ENCODE results near the gene NOX5. TPM values are rescaled to one million over a fixed set of nuclear protein-coding genes. Genes with fewer than 3 reads are reported as not detected.

Gene NOX5
- total RNA-seq, 1 experiment from 2014 or later = not detected

DNA sequence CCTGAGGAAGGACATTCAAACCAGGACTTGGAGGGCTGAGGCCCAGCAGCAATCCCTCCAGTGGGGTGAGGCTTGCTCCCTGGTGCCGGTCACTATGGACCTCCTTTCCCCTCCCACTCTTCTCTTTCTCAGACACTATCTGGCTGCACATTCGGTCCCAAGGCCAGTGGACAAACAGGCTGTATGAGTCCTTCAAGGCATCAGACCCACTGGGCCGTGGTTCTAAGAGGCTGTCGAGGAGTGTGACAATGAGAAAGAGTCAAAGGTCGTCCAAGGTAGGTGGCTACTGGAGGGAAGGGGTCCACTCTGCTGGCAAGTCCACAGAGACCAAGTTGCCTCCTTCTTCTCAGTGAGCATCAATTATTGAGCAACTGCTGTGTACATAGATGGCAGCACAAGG lies 28.0 kb downstream of the NOX5 start:
- no peaks in the 10 kb centered on the region for H3K27me3 ChIP-seq (ENCODE audit: control insufficient read depth, insufficient read depth, low read length)
- H3K4me3 ChIP-seq (ENCODE audit: insufficient read depth, low read depth, low read length) = no peak overlapping the region
- DNase-seq = no peak
- H3K36me3 ChIP-seq (replicated peaks; ENCODE audit: control insufficient read depth, insufficient read depth, low read length) = no peaks in the 10 kb centered on the region

DNA sequence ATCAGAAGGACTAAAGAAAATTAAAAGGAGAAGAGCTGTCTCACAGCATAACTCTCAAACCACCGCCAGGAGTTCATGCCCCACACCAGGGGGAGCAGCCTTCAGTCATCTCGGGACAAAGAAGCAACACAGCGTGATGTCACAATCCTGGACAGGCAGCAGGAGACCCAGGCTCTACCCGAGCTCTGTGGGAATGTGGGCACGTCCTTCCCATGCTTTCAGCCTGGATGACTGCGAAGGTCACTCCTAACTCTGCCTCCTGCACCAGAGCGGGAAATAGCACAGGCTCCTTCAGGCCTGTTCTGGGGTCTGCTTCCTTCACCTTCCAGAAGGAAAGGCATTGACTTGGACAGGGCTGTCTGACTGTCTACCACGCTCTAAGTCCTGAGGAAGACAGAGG lies 31.3 kb downstream of the NOX5 start:
- Histone ChIP-seq H3K36me3 (replicated peaks; ENCODE audit: control insufficient read depth, insufficient read depth, low read length) (no peaks in the 10 kb centered on the region), H3K4me3 (ENCODE audit: insufficient read depth, low read depth, low read length) (no peak overlapping the region), H3K27me3 (ENCODE audit: control insufficient read depth, insufficient read depth, low read length) (no peaks in the 10 kb centered on the region)
- peak; percentile 57 for DNase-seq

DNA sequence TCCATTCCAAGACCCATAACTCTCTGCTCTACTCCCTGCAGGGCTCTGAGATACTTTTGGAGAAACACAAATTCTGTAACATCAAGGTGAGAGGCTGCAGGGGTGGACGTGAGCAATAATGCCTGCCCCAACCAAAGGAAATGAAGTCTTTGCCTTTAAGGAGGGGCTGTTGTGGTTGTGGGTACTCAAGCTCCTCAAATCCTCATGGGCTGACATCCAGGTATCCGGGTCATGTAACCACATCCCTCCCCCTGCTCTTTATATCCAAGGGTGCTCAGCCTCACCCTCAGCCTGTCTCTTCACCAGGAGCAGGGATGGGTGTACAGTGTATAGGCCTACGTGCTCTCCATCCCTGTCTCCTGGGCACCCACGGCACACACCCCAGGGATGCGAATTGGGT lies 32.3 kb downstream of the NOX5 start:
- no peak for DNase-seq
- H3K27me3 ChIP-seq (ENCODE audit: control insufficient read depth, insufficient read depth, low read length) = no peaks in the 10 kb centered on the region
- no peaks in the 10 kb centered on the region for H3K36me3 ChIP-seq (replicated peaks; ENCODE audit: control insufficient read depth, insufficient read depth, low read length)
- no peak overlapping the region for H3K4me3 ChIP-seq (ENCODE audit: insufficient read depth, low read depth, low read length)

DNA sequence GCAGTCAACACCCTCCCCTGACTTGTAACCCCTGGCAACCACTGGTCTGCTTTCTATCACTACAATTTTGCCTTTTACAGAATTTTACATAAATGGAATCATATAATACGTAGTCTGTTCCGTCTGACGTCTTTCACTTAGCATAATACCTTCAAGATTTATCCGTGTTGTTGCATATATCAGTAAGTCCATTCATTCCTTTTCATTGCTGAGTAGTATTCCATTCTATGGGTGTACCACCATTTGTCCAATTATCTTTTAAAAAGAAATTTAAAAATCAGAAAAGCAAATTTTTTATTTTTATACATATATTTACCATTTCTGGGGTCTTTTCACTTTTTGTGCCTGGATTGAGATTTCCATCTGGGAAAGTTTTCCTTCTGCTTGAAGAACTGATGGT lies 35.5 kb downstream of the NOX5 start:
- no peak overlapping the region for H3K4me3 ChIP-seq (ENCODE audit: insufficient read depth, low read depth, low read length)
- H3K27me3 ChIP-seq (ENCODE audit: control insufficient read depth, insufficient read depth, low read length) = no peaks in the 10 kb centered on the region
- H3K36me3 ChIP-seq (replicated peaks; ENCODE audit: control insufficient read depth, insufficient read depth, low read length) = no peaks in the 10 kb centered on the region
- DNase-seq = no peak

DNA sequence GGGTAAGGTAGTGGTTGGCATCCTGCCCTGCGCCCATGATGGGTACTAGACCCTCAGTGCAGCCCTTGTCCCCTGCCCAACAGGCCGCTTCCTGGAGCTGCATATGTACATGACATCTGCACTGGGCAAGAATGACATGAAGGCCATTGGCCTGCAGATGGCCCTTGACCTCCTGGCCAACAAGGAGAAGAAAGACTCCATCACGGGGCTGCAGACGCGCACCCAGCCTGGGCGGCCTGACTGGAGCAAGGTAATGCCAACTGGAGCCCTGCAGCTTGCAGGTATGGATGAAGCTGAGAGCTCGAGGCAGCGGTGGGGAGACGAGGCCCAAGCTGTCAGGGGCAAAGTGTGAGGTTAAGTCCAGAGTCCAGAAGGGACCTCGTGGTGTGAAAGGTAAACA lies 40.8 kb downstream of the NOX5 start:
- no peak for DNase-seq
- Histone ChIP-seq H3K4me3 (ENCODE audit: insufficient read depth, low read depth, low read length) (no peak overlapping the region), H3K36me3 (replicated peaks; ENCODE audit: control insufficient read depth, insufficient read depth, low read length) (no peaks in the 10 kb centered on the region), H3K27me3 (ENCODE audit: control insufficient read depth, insufficient read depth, low read length) (peaks cover 2% of the 10 kb centered on the region)

DNA sequence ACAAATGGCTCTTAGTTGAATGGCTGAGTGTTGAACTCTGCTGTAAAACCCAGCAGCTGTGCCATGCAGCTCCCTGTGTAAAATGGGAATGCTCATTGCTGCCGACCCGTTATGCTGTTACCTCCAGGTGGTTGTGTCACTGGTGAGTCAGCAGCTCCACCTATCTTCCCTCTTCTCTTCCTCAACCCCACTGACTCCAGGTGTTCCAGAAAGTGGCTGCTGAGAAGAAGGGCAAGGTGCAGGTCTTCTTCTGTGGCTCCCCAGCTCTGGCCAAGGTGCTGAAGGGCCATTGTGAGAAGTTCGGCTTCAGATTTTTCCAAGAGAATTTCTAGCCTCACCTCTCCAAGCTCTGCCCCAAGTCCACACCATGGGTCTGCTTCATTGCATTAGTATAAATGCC lies 41.9 kb downstream of the NOX5 start:
- H3K27me3 ChIP-seq (ENCODE audit: control insufficient read depth, insufficient read depth, low read length) = peaks cover 2% of the 10 kb centered on the region
- H3K36me3 ChIP-seq (replicated peaks; ENCODE audit: control insufficient read depth, insufficient read depth, low read length) = no peaks in the 10 kb centered on the region
- no peak for DNase-seq
- H3K4me3 ChIP-seq (ENCODE audit: insufficient read depth, low read depth, low read length) = no peak overlapping the region

DNA sequence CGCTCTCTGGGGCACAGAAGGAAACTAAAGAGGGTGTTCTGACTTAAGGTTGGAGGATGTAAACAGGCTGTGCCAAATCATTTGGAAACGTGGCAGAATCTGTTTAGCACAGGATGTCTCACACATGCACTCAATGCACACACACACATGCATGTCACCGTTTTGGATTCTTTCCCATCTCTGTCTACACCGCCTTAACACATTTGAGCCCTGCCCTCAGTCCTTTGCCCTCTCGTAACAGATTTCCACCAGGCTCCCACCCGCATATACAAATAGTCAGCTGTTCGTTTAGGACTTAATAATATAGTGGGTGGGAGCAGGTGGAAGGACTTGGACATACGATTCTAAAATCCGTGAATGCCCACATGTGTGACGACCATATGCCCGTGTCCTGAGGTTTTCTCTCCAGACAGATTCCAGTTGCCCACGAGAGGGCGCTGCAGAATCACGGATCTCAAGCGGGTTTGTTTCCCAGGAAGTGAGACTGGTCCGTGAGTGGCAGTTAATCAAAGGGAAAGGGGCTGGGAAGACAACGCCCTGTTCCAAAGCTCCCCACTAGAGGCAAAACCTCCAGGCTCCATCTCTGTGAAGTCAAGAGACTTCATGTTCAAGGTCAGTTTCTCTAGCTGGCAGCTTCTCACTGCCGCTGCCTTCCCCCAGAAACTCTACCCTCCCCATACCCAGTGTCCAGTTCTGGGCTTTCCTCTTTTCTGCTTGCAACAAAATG lies 44.5 kb downstream of the NOX5 start:
- DNase-seq = peak; percentile 91
- no peak overlapping the region for H3K4me3 ChIP-seq (ENCODE audit: insufficient read depth, low read depth, low read length)
- H3K27me3 ChIP-seq (ENCODE audit: control insufficient read depth, insufficient read depth, low read length) = peaks cover 2% of the 10 kb centered on the region
- H3K36me3 ChIP-seq (replicated peaks; ENCODE audit: control insufficient read depth, insufficient read depth, low read length) = no peaks in the 10 kb centered on the region

DNA sequence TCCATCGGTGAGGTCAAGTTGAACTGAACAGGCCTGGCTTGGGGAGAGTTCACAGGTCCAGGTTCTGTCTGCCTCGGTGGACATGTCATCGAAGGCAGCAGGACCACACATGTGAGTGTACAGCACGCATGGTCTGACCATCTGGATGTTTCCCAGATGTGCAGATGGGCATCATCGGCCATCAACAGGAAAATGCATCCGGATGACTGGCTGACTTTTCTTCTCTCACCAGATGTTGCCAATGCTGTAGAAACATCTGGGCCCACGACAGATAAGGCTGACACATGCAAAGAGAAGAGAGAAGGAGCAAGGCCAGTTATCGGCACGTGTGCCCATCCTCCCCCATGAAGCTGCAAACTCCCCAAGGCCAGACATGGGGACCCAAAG lies 45.1 kb downstream of the NOX5 start:
- Histone ChIP-seq H3K36me3 (replicated peaks; ENCODE audit: control insufficient read depth, insufficient read depth, low read length) (no peaks in the 10 kb centered on the region), H3K4me3 (ENCODE audit: insufficient read depth, low read depth, low read length) (no peak overlapping the region)
- no peak for DNase-seq

DNA sequence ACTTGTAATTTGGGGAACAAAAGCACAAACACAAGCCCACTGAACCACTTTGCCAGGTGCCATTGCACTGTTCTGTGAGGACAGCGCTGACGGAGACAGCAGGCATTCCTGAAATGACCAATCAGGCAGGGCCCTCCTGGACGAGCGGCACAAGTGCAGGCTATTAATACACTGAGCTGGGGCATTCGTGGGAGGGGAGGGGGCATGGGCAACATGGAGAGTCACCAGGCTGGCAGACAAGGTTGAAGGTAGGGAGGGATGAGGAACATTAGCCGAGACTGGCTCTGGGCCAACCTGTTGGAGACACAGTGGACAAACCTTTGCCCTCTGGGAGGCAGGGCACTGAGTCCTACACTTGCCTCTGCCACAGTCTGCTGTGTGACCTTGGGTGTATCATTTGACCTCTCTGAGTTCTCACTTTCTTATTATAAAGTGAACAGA lies 45.6 kb downstream of the NOX5 start:
- Histone ChIP-seq H3K4me3 (ENCODE audit: insufficient read depth, low read depth, low read length) (no peak overlapping the region), H3K36me3 (replicated peaks; ENCODE audit: control insufficient read depth, insufficient read depth, low read length) (no peaks in the 10 kb centered on the region), H3K27me3 (ENCODE audit: control insufficient read depth, insufficient read depth, low read length) (peaks cover 2% of the 10 kb centered on the region)
- DNase-seq = no peak

More for the DNA sequence above, 45.1 kb downstream of the NOX5 start:
- peaks cover 2% of the 10 kb centered on the region for H3K27me3 ChIP-seq (ENCODE audit: control insufficient read depth, insufficient read depth, low read length)

DNA sequence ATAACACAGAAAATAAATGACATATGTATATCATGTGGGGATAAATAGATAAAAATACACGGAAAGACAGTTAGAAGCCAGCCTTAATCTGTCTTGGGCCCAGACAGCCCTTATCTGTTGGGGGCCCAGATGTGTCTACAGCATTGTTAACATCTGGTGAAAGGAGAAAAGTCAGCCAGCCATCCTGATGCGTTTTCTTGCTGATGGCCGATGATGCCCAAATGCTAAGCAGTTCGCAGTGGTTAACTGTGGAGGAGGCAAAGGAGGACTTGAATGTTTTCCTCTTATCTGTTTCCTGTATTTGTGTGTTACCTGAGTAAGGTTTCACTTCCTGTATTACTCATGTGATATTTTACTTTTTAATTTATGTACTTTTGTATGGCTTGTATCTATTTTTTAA lies 46.2 kb downstream of the NOX5 start:
- no peak for DNase-seq
- peaks cover 2% of the 10 kb centered on the region; the same call in 1 of the 2 replicates for H3K27me3 ChIP-seq (ENCODE audit: control insufficient read depth, insufficient read depth, low read length)
- H3K36me3 ChIP-seq (replicated peaks; ENCODE audit: control insufficient read depth, insufficient read depth, low read length) = no peaks in the 10 kb centered on the region
- no peak overlapping the region for H3K4me3 ChIP-seq (ENCODE audit: insufficient read depth, low read depth, low read length)

DNA sequence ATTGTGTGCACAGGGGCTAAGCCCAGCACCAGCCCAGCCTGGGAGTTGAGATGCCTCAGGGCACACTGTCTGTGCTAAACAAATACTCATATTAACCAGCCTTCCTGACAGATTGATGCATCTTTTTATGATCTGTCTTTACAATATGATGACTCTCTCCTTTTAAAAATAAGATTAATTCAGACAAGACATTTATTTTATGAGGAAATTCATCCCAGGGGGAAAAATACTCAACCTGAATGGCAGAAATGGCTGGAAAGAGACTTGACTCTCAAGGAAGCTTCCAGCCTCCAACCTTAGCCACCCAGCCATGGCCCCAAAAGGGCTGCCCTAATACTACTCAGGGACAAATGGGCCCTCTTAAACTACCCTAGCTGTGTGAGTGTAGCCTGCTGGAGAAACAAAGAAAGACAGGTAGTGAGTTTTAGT lies 46.9 kb downstream of the NOX5 start:
- Histone ChIP-seq H3K4me3 (ENCODE audit: insufficient read depth, low read depth, low read length) (no peak overlapping the region), H3K36me3 (replicated peaks; ENCODE audit: control insufficient read depth, insufficient read depth, low read length) (no peaks in the 10 kb centered on the region), H3K27me3 (ENCODE audit: control insufficient read depth, insufficient read depth, low read length) (peaks cover 2% of the 10 kb centered on the region; the same call in 1 of the 2 replicates)
- no peak for DNase-seq

DNA sequence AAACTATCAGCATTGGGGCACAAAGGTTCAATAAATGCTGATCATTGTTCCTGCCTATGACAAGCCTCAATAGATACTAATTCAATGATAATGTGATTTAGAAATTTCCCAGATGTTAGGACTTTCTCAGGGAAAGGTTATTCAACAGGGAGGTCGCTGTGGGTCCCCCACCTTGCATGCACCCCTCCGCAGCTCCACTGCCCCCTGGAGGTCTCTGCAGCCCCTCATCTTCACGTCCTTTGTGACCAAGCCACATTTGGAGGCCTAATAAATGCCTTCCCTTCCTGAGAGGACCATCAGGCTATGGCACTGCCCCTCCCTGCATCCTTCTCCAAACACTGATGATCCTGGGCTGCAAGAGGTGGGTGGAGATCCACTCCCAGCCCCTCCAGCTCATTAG lies 50.2 kb downstream of the NOX5 start:
- peak; percentile 51 for DNase-seq

DNA sequence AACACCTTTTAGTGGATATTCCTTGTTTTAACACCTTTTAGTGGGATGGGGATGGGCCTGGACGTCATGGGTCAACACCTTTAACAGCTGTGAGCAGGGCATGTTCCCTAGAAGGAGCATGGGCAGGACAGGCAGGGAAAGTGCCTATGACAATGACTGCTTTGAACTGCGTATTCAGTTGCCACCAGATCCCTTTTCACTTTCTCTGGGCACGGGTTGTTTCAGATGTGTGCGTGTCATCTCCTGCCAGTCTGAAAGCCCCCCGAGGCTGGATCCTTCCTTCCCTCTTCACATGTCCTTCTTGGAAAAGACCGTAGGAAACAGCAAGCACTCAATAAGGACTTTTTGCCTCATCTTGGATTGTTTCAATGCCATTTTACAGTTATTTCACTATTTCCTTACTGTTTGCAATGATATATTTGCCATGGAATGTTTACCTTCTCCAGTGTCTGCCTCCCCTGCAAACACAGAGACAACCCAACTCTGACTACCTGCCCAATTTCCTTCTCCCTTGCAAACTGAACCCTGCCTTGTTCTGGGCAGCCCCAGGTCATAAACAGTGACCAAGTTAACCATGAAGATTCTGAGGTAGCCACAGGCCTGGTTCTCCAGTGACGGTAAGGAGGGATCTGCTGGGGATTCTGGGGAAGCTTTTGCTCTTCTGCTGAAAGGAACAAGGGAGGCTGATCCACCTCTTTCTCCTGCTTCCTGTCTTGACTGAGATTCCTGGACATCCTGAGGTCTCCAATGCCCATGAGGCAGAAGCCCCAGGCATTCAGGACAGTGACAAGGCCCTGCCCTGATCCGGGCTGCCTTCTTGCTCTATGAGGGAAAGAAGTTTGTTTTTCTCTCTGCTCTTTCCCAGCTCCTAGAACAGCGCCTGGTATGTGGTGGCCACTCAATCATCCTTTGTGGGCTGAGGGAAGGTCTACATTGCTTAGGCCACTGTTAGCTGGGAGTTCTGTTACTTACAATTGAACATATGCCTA lies 51.8 kb downstream of the NOX5 start:
- Histone ChIP-seq H3K36me3 (replicated peaks; ENCODE audit: control insufficient read depth, insufficient read depth, low read length) (no peaks in the 10 kb centered on the region), H3K27me3 (ENCODE audit: control insufficient read depth, insufficient read depth, low read length) (no peaks in the 10 kb centered on the region; the same call in 1 of the 2 replicates), H3K4me3 (ENCODE audit: insufficient read depth, low read depth, low read length) (no peak overlapping the region)
- no peak for DNase-seq

More for the DNA sequence above, 50.2 kb downstream of the NOX5 start:
- no peaks in the 10 kb centered on the region for H3K36me3 ChIP-seq (replicated peaks; ENCODE audit: control insufficient read depth, insufficient read depth, low read length)
- no peaks in the 10 kb centered on the region for H3K27me3 ChIP-seq (ENCODE audit: control insufficient read depth, insufficient read depth, low read length)
- no peak overlapping the region for H3K4me3 ChIP-seq (ENCODE audit: insufficient read depth, low read depth, low read length)

DNA sequence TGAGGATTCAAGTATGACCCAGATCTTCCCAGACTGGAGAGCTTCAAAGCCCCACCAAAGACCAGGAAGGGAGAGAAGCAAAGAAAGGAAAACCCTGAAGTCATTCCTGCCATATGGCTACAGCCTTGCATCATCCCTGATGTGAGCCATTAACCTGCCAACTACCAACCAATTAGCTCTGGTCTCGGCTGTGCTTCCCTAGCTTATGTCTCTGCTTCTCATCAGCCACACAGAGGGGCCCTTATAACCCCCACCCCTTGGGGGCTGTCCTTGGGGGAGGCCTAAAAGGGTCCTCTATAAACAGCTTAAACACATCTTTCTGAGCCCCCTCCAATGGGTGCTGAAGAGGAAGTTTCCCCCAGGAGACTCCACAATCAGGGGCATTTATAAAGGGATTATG lies 52.8 kb downstream of the NOX5 start:
- no peaks in the 10 kb centered on the region for H3K36me3 ChIP-seq (replicated peaks; ENCODE audit: control insufficient read depth, insufficient read depth, low read length)
- H3K4me3 ChIP-seq (ENCODE audit: insufficient read depth, low read depth, low read length) = no peak overlapping the region
- H3K27me3 ChIP-seq (ENCODE audit: control insufficient read depth, insufficient read depth, low read length) = no peaks in the 10 kb centered on the region; the same call in 1 of the 2 replicates
- no peak for DNase-seq

DNA sequence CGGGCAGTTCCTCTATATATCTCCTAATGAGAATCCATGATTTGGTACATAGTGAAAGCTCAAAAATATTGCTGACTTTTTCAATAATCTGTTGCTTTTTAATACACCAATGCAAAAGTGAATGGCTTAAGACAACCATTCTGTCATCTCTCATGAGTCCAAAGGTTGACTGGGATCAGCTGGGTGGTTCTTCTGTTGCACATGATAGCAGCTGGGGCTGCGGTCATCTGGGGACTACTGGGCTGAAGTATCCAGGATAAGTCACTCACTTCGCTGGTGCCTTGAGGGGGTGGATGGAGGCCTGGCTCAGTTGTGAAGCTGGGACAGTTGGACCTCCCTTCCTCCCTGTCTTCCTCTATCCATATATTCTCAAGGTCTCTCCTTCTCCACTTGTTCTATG lies 53.7 kb downstream of the NOX5 start:
- no peaks in the 10 kb centered on the region; the same call in 1 of the 2 replicates for H3K27me3 ChIP-seq (ENCODE audit: control insufficient read depth, insufficient read depth, low read length)
- no peak overlapping the region for H3K4me3 ChIP-seq (ENCODE audit: insufficient read depth, low read depth, low read length)
- H3K36me3 ChIP-seq (replicated peaks; ENCODE audit: control insufficient read depth, insufficient read depth, low read length) = no peaks in the 10 kb centered on the region
- no peak for DNase-seq
